Progenitor cell of endocrine pancreas (in vitro differentiated cells): ENCODE data around the gene MAD1L1. TPM values are rescaled to one million over a fixed set of nuclear protein-coding genes. Genes with fewer than 3 reads are reported as not detected.

ENCODE experiments used
- DNase-seq: peaks from one replicate; pipeline ENCODE4 v3.0.0; 2021; ENCODE audit warnings: low spot score; ENCODE audit not compliant: unreplicated experiment
- H3K27ac Mint-ChIP-seq: 2 replicates; pipeline ENCODE4 v1.8.0; 2021; ENCODE audit warnings: mild to moderate bottlenecking, moderate library complexity, mixed read lengths
- H3K27me3 Mint-ChIP-seq: 2 replicates; pipeline ENCODE4 v1.8.0; 2021; ENCODE audit warnings: mixed read lengths
- H3K36me3 Mint-ChIP-seq: 2 replicates; pipeline ENCODE4 v1.8.0; 2022; ENCODE audit warnings: mixed read lengths; ENCODE audit not compliant: insufficient read depth
- H3K4me1 Mint-ChIP-seq: 2 replicates; pipeline ENCODE4 v1.8.0; 2021; ENCODE audit warnings: low read depth, mixed read lengths
- H3K4me3 Mint-ChIP-seq: 2 replicates; pipeline ENCODE4 v1.8.0; 2021; ENCODE audit warnings: low read depth, mild to moderate bottlenecking, moderate library complexity, mixed read lengths
- H3K9me3 Mint-ChIP-seq: 2 replicates; pipeline ENCODE4 v1.8.0; 2021; ENCODE audit warnings: low read depth, mixed read lengths
- CTCF ChIP-seq: fragments of 200-600 bp; sonication (generic); IDR thresholded peaks from one replicate; pipeline ENCODE4 v1.5.0; 2021; ENCODE audit warnings: antibody characterized with exemption, mild to moderate bottlenecking; ENCODE audit not compliant: unreplicated experiment
- total RNA-seq: library from RNA; stranded (reverse); gene quantifications from 2 replicates; pipeline ENCODE4 v1.2.1, GENCODE V29; 2021

MAD1L1 gene
- total RNA-seq, 1 donor from 2014 or later, result 49.8 TPM

- Mint-ChIP-seq H3K9me3 (no peaks in the 10 kb centered on the region), H3K36me3 (no peaks in the 10 kb centered on the region), H3K4me1 (no peaks in the 10 kb centered on the region), H3K27ac (no peak overlapping the region), H3K27me3 (no peaks in the 10 kb centered on the region), H3K4me3 (no peak overlapping the region)
- DNase-seq, result no peak
- TF ChIP-seq CTCF, result no peak
These were observed 312.5 kb downstream of the MAD1L1 start for GRCh38 chr7:1920266-1920681.

- no peaks in the 10 kb centered on the region for H3K9me3 Mint-ChIP-seq
- no peaks in the 10 kb centered on the region for H3K4me1 Mint-ChIP-seq
- DNase-seq, result no peak
- H3K36me3 Mint-ChIP-seq, result no peaks in the 10 kb centered on the region
- no peak for TF ChIP-seq CTCF
- H3K27me3 Mint-ChIP-seq, result no peaks in the 10 kb centered on the region
- no peak overlapping the region for H3K4me3 Mint-ChIP-seq
- H3K27ac Mint-ChIP-seq, result no peak overlapping the region
These were observed 313.0 kb downstream of the MAD1L1 start for GRCh38 chr7:1919539-1920265.

- no peak for DNase-seq
- no peaks in the 10 kb centered on the region for H3K36me3 Mint-ChIP-seq
- H3K4me3 Mint-ChIP-seq, result no peak overlapping the region
- H3K9me3 Mint-ChIP-seq, result no peaks in the 10 kb centered on the region
- no peak for TF ChIP-seq CTCF
- no peaks in the 10 kb centered on the region for H3K4me1 Mint-ChIP-seq
- H3K27ac Mint-ChIP-seq, result no peak overlapping the region
- H3K27me3 Mint-ChIP-seq, result no peaks in the 10 kb centered on the region
These were observed 313.7 kb downstream of the MAD1L1 start for GRCh38 chr7:1918881-1919525.

- no peak for DNase-seq
- no peaks in the 10 kb centered on the region for H3K9me3 Mint-ChIP-seq
- H3K4me3 Mint-ChIP-seq, result no peak overlapping the region
- no peak overlapping the region for H3K27ac Mint-ChIP-seq
- H3K36me3 Mint-ChIP-seq, result no peaks in the 10 kb centered on the region
- H3K4me1 Mint-ChIP-seq, result no peaks in the 10 kb centered on the region
- TF ChIP-seq CTCF, result no peak
- no peaks in the 10 kb centered on the region for H3K27me3 Mint-ChIP-seq
These were observed 314.6 kb downstream of the MAD1L1 start for GRCh38 chr7:1918063-1918645.

GRCh38 chr7:1917221-1918062, 315.3 kb downstream of the MAD1L1 start:
- no peaks in the 10 kb centered on the region for H3K27me3 Mint-ChIP-seq
- H3K36me3 Mint-ChIP-seq, result no peaks in the 10 kb centered on the region
- DNase-seq, result no peak
- H3K9me3 Mint-ChIP-seq, result no peaks in the 10 kb centered on the region
- H3K4me1 Mint-ChIP-seq, result no peaks in the 10 kb centered on the region
- no peak overlapping the region for H3K4me3 Mint-ChIP-seq
- TF ChIP-seq CTCF, result no peak
- H3K27ac Mint-ChIP-seq, result no peak overlapping the region
